ENCODE data around the gene LPP.

Gene LPP
- long read RNA-seq, partial matches to known transcripts, result 6 of 16 reads
- long read RNA-seq, other reads (novel, unspliced or antisense), result 10 of 16 reads

DNA sequence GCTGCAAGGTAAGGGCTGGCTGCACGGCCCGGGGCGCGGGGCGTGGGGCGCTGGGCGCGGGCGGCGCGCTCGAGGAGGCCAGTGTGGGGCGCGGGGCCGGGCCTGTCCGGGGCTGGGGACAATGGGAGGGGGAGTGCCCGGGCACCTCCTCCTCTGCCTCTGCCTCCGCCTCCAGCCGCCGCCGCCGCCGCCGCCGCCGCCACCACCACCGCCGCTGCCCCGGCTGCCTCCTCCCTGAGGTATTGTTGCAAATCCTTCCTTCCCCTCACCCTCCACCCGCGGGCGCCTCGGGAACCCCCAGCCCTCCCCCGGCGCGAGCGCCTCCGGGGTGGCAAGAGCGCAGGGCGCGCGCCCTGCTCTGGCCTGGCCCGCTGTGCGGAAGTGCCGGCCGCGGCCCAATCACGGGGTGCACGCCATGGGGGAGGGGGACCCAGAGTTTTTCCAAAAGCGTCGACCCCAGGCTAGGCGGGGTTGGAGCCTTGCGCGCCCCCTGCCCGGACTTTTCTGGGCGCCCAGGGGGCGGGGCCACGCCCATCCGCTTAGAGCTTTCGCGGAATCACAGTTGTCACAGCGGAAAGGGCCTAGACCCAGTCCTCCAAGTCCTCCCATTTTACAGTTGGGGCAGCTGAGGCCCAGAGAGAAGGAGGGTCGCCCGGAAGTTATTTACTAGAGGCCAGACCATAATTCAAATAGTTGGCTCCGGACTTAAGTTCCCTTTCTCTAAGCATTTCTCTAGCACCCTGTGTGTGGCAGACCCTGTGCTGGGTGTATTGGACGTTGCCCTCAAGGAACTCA lies at the start of gene LPP:
Gene LPP (plus strand): TSS at position 144 of the 795 bp plus-strand sequence. CDS start 251,964 bp downstream, outside the sequence.
- Histone ChIP-seq H3K27ac (replicated peaks) (peak within 1 kb of the TSS; percentile 73), H3K27me3 (ENCODE audit: insufficient read depth, poor library complexity, severe bottlenecking) (no peaks in the 10 kb centered on the region), H3K4me3 (replicated peaks; ENCODE audit: insufficient read depth, low read length) (peak within 1 kb of the TSS; percentile 70)
- TF ChIP-seq, protein P1, sequence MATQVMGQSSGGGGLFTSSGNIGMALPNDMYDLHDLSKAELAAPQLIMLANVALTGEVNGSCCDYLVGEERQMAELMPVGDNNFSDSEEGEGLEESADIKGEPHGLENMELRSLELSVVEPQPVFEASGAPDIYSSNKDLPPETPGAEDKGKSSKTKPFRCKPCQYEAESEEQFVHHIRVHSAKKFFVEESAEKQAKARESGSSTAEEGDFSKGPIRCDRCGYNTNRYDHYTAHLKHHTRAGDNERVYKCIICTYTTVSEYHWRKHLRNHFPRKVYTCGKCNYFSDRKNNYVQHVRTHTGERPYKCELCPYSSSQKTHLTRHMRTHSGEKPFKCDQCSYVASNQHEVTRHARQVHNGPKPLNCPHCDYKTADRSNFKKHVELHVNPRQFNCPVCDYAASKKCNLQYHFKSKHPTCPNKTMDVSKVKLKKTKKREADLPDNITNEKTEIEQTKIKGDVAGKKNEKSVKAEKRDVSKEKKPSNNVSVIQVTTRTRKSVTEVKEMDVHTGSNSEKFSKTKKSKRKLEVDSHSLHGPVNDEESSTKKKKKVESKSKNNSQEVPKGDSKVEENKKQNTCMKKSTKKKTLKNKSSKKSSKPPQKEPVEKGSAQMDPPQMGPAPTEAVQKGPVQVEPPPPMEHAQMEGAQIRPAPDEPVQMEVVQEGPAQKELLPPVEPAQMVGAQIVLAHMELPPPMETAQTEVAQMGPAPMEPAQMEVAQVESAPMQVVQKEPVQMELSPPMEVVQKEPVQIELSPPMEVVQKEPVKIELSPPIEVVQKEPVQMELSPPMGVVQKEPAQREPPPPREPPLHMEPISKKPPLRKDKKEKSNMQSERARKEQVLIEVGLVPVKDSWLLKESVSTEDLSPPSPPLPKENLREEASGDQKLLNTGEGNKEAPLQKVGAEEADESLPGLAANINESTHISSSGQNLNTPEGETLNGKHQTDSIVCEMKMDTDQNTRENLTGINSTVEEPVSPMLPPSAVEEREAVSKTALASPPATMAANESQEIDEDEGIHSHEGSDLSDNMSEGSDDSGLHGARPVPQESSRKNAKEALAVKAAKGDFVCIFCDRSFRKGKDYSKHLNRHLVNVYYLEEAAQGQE (IDR thresholded peaks at IDR 0.05; ENCODE audit: insufficient replicate concordance, low read depth), result no peak
- TF ChIP-seq SPI1 (IDR thresholded peaks at IDR 0.05; ENCODE audit: borderline replicate concordance, low read depth), result peak; percentile 81; the same call in 1 of the 2 replicates
- peak; percentile 25 for TF ChIP-seq POLR2AphosphoS5 (IDR thresholded peaks at IDR 0.05; ENCODE audit: low read depth)
- peak; percentile 47 to 92 for DNase-seq (ENCODE audit: low read depth in 1 of 2, low spot score in 1 of 2)

- H3K27ac ChIP-seq (replicated peaks), result no peak overlapping the region
- no peaks in the 10 kb centered on the region for H3K27me3 ChIP-seq (ENCODE audit: insufficient read depth, poor library complexity, severe bottlenecking)
- no peak overlapping the region for H3K4me3 ChIP-seq (replicated peaks; ENCODE audit: insufficient read depth, low read length)
- TF ChIP-seq GABPA (IDR thresholded peaks at IDR 0.05; ENCODE audit: low read depth), result no peak
- TF ChIP-seq, protein P2, sequence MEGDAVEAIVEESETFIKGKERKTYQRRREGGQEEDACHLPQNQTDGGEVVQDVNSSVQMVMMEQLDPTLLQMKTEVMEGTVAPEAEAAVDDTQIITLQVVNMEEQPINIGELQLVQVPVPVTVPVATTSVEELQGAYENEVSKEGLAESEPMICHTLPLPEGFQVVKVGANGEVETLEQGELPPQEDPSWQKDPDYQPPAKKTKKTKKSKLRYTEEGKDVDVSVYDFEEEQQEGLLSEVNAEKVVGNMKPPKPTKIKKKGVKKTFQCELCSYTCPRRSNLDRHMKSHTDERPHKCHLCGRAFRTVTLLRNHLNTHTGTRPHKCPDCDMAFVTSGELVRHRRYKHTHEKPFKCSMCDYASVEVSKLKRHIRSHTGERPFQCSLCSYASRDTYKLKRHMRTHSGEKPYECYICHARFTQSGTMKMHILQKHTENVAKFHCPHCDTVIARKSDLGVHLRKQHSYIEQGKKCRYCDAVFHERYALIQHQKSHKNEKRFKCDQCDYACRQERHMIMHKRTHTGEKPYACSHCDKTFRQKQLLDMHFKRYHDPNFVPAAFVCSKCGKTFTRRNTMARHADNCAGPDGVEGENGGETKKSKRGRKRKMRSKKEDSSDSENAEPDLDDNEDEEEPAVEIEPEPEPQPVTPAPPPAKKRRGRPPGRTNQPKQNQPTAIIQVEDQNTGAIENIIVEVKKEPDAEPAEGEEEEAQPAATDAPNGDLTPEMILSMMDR (IDR thresholded peaks at IDR 0.05; ENCODE audit: insufficient read depth, low read length), result no peak
- TF ChIP-seq, protein P1 (IDR thresholded peaks at IDR 0.05; ENCODE audit: insufficient replicate concordance, low read depth), result no peak
- no peak for TF ChIP-seq SPI1 (IDR thresholded peaks at IDR 0.05; ENCODE audit: borderline replicate concordance, low read depth)
- no peak for TF ChIP-seq POLR2AphosphoS5 (IDR thresholded peaks at IDR 0.05; ENCODE audit: low read depth)
- no peak for DNase-seq (ENCODE audit: low read depth in 1 of 2, low spot score in 1 of 2)
Observed at GRCh38 chr3:188106006-188106405, 48.0 kb upstream of the LPP start.

DNA sequence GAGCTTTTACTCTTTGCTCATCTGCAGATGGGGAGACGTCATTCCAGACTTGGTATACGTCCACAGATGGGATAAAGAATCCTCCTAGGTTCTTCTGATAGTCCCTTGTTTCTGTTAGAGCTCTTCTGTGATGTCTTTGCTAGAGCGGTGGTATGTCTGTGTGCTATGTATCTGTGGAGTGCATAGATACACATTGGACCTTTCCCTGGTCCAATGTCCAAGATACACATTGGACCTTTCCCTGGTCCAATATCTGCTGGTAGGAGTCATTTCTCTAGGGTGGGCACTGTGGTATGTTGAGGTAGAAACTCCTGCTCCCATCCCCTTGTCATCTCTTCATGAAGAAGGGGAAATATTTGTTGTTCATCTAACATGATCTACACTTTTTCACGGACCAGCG lies 47.5 kb upstream of the LPP start:
- no peak for TF ChIP-seq SPI1 (IDR thresholded peaks at IDR 0.05; ENCODE audit: borderline replicate concordance, low read depth)
- TF ChIP-seq, protein P2 (IDR thresholded peaks at IDR 0.05; ENCODE audit: insufficient read depth, low read length), result no peak
- no peak for DNase-seq (ENCODE audit: low read depth in 1 of 2, low spot score in 1 of 2)

GRCh38 chr3:188106887-188107830 lies 46.8 kb upstream of the LPP start:
- Histone ChIP-seq H3K27ac (replicated peaks) (no peak overlapping the region), H3K27me3 (ENCODE audit: insufficient read depth, poor library complexity, severe bottlenecking) (no peaks in the 10 kb centered on the region), H3K4me3 (replicated peaks; ENCODE audit: insufficient read depth, low read length) (no peak overlapping the region)
- no peak for TF ChIP-seq POLR2AphosphoS5 (IDR thresholded peaks at IDR 0.05; ENCODE audit: low read depth)
- no peak for TF ChIP-seq GABPA (IDR thresholded peaks at IDR 0.05; ENCODE audit: low read depth)
- no peak for TF ChIP-seq SPI1 (IDR thresholded peaks at IDR 0.05; ENCODE audit: borderline replicate concordance, low read depth)
- TF ChIP-seq, protein P2 (IDR thresholded peaks at IDR 0.05; ENCODE audit: insufficient read depth, low read length), result no peak
- TF ChIP-seq, protein P1 (IDR thresholded peaks at IDR 0.05; ENCODE audit: insufficient replicate concordance, low read depth), result no peak
- DNase-seq (ENCODE audit: low read depth in 1 of 2, low spot score in 1 of 2), result no peak

More for the DNA sequence above, 47.5 kb upstream of the LPP start:
- Histone ChIP-seq H3K27ac (replicated peaks) (no peak overlapping the region), H3K4me3 (replicated peaks; ENCODE audit: insufficient read depth, low read length) (no peak overlapping the region), H3K27me3 (ENCODE audit: insufficient read depth, poor library complexity, severe bottlenecking) (no peaks in the 10 kb centered on the region)
